Endothelial cell of umbilical vein (primary cell): ENCODE data around the gene ARHGAP31. TPM values are rescaled to one million over a fixed set of nuclear protein-coding genes. Genes with fewer than 3 reads are reported as not detected.
A peak's percentile ranks its signal among the peaks of the same experiment; 100 is the strongest.

ENCODE experiments used
- BruUV-seq: library from RNA; stranded (reverse); fragments of 400-500 nt; replicated peaks from 2 replicates; lab custom pipeline; 2021; lab: Mats Ljungman, UMichigan
- CTCF ChIA-PET: fragments of 300-600, 350-600 bp; sonication (Branson Sonifier 250); formaldehyde crosslinking; loops from one replicate; lab custom pipeline; 2021; ENCODE audit warnings: antibody characterized with exemption, inconsistent platforms; lab: Charles Lee
- POLR2A ChIA-PET: fragments of 300-600, 350-600 bp; sonication (Branson Sonifier 250); formaldehyde crosslinking; loops from one replicate; lab custom pipeline; 2021; ENCODE audit warnings: antibody characterized with exemption, inconsistent platforms; lab: Charles Lee
- DNase-seq: peaks from one replicate; pipeline ENCODE4 v3.0.0-alpha.2; 2011; ENCODE audit warnings: low read depth, low spot score
- FAIRE-seq: peaks from 2 replicates; lab custom pipeline; 2011; peaks lifted over from hg19 to GRCh38; lab: Jason Lieb, UNC
- H2AFZ ChIP-seq: 2 replicates; pipeline ENCODE4 v1.6.0; 2012; ENCODE audit warnings: low read depth, low read length, control low read depth, inconsistent platforms
- H3K27ac ChIP-seq: 2 replicates; pipeline ENCODE4 v1.5.1; 2011; ENCODE audit warnings: low read depth, mild to moderate bottlenecking, control low read depth, low read length, moderate library complexity; ENCODE audit not compliant: insufficient read depth
- H3K27me3 ChIP-seq, 2 experiments: 2 replicates each; pipeline versions ENCODE4 v1.6.0 to v1.6.1; 2011; ENCODE audit warnings: low read length in 2 of 2, mixed read lengths in 1 of 2; ENCODE audit not compliant: control insufficient read depth in 2 of 2, insufficient read depth in 2 of 2
- H3K36me3 ChIP-seq, 2 experiments: 2 replicates in 1 of 2; 3 replicates in 1 of 2; pipeline ENCODE4 v1.5.1; 2011; ENCODE audit warnings: low read length in 2 of 2, mild to moderate bottlenecking in 1 of 2, moderate library complexity in 1 of 2; ENCODE audit not compliant: control insufficient read depth in 2 of 2, insufficient read depth in 2 of 2; ENCODE audit errors: extremely low read depth in 1 of 2
- H3K4me1 ChIP-seq: 3 replicates; pipeline ENCODE4 v1.5.1; 2011; ENCODE audit warnings: mild to moderate bottlenecking, low read length; ENCODE audit not compliant: control insufficient read depth, insufficient read depth; ENCODE audit errors: extremely low read depth
- H3K4me2 ChIP-seq: 2 replicates; pipeline ENCODE4 v1.6.1; 2011; ENCODE audit warnings: low read length, control low read depth, mixed read lengths; ENCODE audit not compliant: insufficient read depth
- H3K4me3 ChIP-seq, 3 experiments: fragments of 200-600 bp in 1 of 3; sonication (generic), shearing (Covaris generic) in 1 of 3; replicated peaks in 1 of 3; 2 replicates each; pipeline ENCODE4 v1.5.1; 2011 to 2016; ENCODE audit warnings: control low read depth in 3 of 3, low read length in 3 of 3, mild to moderate bottlenecking in 2 of 3, inconsistent platforms in 1 of 3, low read depth in 1 of 3, moderate library complexity in 1 of 3; ENCODE audit not compliant: insufficient read depth in 1 of 3
- H3K79me2 ChIP-seq: 2 replicates; pipeline ENCODE4 v1.6.0; 2012; ENCODE audit warnings: low read length, inconsistent platforms; ENCODE audit not compliant: control insufficient read depth, insufficient read depth
- H3K9ac ChIP-seq: replicated peaks from 2 replicates; pipeline ENCODE3; 2011; ENCODE audit warnings: low read length, control low read depth; ENCODE audit not compliant: insufficient read depth; ENCODE audit errors: extremely low read depth
- H3K9me1 ChIP-seq: replicated peaks from 3 replicates; pipeline ENCODE4 v1.6.0; 2011; ENCODE audit warnings: mild to moderate bottlenecking, low read length; ENCODE audit not compliant: control insufficient read depth, insufficient read depth; ENCODE audit errors: extremely low read depth
- H3K9me3 ChIP-seq: replicated peaks from 2 replicates; pipeline ENCODE4 v1.5.1; 2012; ENCODE audit warnings: low read length, inconsistent platforms; ENCODE audit not compliant: control insufficient read depth, insufficient read depth
- H4K20me1 ChIP-seq: replicated peaks from 2 replicates; pipeline ENCODE3; 2011; ENCODE audit warnings: mild to moderate bottlenecking, low read length; ENCODE audit not compliant: control insufficient read depth, insufficient read depth; ENCODE audit errors: extremely low read depth
- CTCF ChIP-seq, 2 donors: IDR thresholded peaks; 1 replicate in 1 of 2; 2 replicates in 1 of 2; pipeline ENCODE4 v1.5.1; 2011; ENCODE audit warnings: low read length in 2 of 2, mild to moderate bottlenecking in 2 of 2, moderate library complexity in 2 of 2, control low read depth in 1 of 2, inconsistent platforms in 1 of 2, low read depth in 1 of 2; ENCODE audit not compliant: insufficient read depth in 1 of 2; ENCODE audit errors: extremely low read depth in 1 of 2
- EZH2 ChIP-seq: IDR thresholded peaks from 2 replicates; pipeline ENCODE4 v1.6.1; 2012; ENCODE audit warnings: borderline replicate concordance, low read depth, mild to moderate bottlenecking, moderate library complexity, low read length, inconsistent platforms; ENCODE audit not compliant: severe bottlenecking
- FOS ChIP-seq: IDR thresholded peaks from 2 replicates; pipeline ENCODE4 v1.6.1; 2011; ENCODE audit warnings: mild to moderate bottlenecking, low read length, moderate library complexity, borderline replicate concordance; ENCODE audit not compliant: insufficient read depth
- GATA2 ChIP-seq: IDR thresholded peaks from 2 replicates; pipeline ENCODE4 v1.7.0; 2011; ENCODE audit warnings: low read depth, mild to moderate bottlenecking, moderate library complexity, mixed read lengths, low read length; ENCODE audit not compliant: insufficient read length, insufficient read depth
- MYC ChIP-seq: IDR thresholded peaks from one replicate; pipeline ENCODE4 v1.6.1; 2011; ENCODE audit warnings: mild to moderate bottlenecking, low read depth, low read length
- POLR2AphosphoS5 ChIP-seq: IDR thresholded peaks from 2 replicates; pipeline ENCODE4 v1.6.1; 2012; ENCODE audit warnings: low read depth, mild to moderate bottlenecking, control low read depth, low read length, moderate library complexity; ENCODE audit not compliant: insufficient read depth
- dilution Hi-C: fragments of 300-500 bp; cut with MboI; formaldehyde crosslinking; loops from one replicate; pipeline ENCODE4 v1.15.0; 2019; ENCODE audit warnings: low sequenced_read_pairs; ENCODE audit not compliant: extremely low pct_ligation_motif_present
- intact Hi-C: fragments of 100-400 bp; cut with micrococcal nuclease; formaldehyde crosslinking; loops from one replicate; pipeline ENCODE4 v1.10.0; 2022
- polyA plus RNA-seq, 4 experiments: library from polyadenylated mRNA; depleted of rRNA in 3 of 4; stranded (reverse) in 3 of 4; unstranded in 1 of 4; fragments of >200 nt; gene quantifications; 2 replicates each; pipeline versions ENCODE4 v1.2.1 to v1.2.3, GENCODE V29; 2011 to 2012; ENCODE audit warnings: missing spikeins in 1 of 4
- total RNA-seq: library from RNA; stranded (reverse); gene quantifications from 2 replicates; pipeline ENCODE4 v1.2.3, GENCODE V29; 2021
- TF ChIP-seq, protein P1 (sequence below): IDR thresholded peaks from 2 replicates; pipeline ENCODE4 v1.6.1; 2011; ENCODE audit not compliant: insufficient read depth, insufficient read length

Gene ARHGAP31
- total and polyA plus RNA-seq, 2 donors (not counting 3 experiments of a cell fraction or from before 2014, with no cell fraction given): 25.5 to 65.8 TPM

GRCh38 chr3:119468041-119468440, 173.9 kb downstream of the ARHGAP31 start:
- ChIA-PET POLR2A (interaction anchor here (0.6 kb wide), 1 partner anchor 25 kb away, joined by 3 read pairs; no protein-coding TSS in a partner anchor), CTCF (interaction anchor here (1.2 kb wide), 1 partner anchor 27 kb away, joined by 5 read pairs; no protein-coding TSS in a partner anchor)
- no peaks in the 10 kb centered on the region for H3K27me3 ChIP-seq
- DNase-seq (no peak), FAIRE-seq (peak; percentile 15)
- dilution Hi-C loops: no loop called here
- peak overlapping the region; percentile 99 for H2AFZ ChIP-seq
- no peaks in the 10 kb centered on the region for H4K20me1 ChIP-seq
- peaks cover 8% of the 10 kb centered on the region for H3K79me2 ChIP-seq
- no TSS peak for BruUV-seq
- H3K27ac ChIP-seq: no peak overlapping the region
- TF ChIP-seq, protein P1, sequence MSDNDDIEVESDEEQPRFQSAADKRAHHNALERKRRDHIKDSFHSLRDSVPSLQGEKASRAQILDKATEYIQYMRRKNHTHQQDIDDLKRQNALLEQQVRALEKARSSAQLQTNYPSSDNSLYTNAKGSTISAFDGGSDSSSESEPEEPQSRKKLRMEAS: no peak
- TF ChIP-seq POLR2AphosphoS5 (no peak), GATA2 (no peak), MYC (no peak), EZH2 (no peak), CTCF (IDR thresholded peaks at IDR 0.05; ENCODE audit: extremely low read depth in 1 of 2, insufficient read depth in 1 of 2, low read depth in 1 of 2, low read length in 2 of 2) (no peak), FOS (no peak)
- peak overlapping the region; percentile 85 for H3K4me2 ChIP-seq
- H3K9me3 ChIP-seq: no peaks in the 10 kb centered on the region
- no peaks in the 10 kb centered on the region for H3K9me1 ChIP-seq
- H3K9ac ChIP-seq: no peak overlapping the region
- H3K4me1 ChIP-seq: peaks cover 18% of the 10 kb centered on the region
- H3K36me3 ChIP-seq: no peaks in the 10 kb centered on the region
- no peak overlapping the region for H3K4me3 ChIP-seq
- intact Hi-C loops: loop anchor here (1.0 kb wide), 1 partner anchor 627 kb away; no protein-coding TSS in a partner anchor
